Suppressor macrophage treated with lipopolysaccharide for 4 hours (primary cell): ENCODE measurements around the gene GHRL.

Experiments
- DNase-seq: peaks from one replicate; pipeline ENCODE4 v3.0.0-alpha.2; 2020

GHRL gene

DNA sequence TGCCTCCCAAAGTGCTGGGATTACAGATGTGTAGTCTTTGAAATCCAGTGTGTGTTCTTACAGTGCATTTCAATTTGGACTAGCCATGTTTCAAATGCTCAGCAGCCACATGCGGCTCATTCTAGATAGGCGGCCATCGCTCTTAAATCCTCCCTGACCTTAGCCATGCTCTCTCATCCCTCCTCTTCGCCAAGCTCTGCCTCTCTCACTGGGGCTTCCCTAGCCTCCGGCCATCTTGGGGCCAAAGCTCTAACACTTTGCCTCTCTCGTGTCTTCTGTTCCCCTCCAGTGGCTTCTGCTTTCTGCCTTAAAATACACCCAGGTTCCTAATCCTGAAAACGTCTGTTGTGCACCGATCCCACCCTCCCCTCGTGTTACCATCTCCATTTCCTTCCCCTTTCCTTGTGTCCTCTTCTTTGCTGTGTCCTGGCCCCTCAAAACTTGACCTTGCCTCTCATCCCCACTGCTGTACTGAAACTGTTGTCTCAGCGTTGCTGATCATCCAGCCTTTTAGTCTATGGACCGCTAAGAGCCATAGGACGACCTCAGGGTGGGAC lies 1.4 kb upstream of the GHRL start:
- no peak for DNase-seq

DNA sequence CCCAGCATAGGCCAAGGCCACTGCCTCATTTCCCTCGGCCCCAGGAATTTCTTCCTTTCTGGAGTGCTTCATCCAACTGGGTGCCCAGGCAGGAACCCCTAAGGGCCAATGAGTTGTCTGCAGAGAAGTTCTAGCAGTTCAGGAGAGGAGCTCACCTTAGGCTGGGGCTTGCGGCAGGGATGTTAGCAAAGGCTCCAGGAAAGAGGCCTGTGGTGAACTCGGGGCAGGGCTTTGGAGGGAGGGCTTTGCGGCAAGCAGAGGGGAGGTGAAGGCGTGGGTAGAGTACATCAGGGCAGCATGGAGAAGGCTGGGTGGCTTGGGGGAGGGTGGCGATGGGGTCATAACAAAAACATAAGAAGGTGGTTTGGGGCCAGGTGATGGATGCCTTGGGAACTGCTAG lies 1.1 kb downstream of the GHRL start:
- no peak for DNase-seq

DNA sequence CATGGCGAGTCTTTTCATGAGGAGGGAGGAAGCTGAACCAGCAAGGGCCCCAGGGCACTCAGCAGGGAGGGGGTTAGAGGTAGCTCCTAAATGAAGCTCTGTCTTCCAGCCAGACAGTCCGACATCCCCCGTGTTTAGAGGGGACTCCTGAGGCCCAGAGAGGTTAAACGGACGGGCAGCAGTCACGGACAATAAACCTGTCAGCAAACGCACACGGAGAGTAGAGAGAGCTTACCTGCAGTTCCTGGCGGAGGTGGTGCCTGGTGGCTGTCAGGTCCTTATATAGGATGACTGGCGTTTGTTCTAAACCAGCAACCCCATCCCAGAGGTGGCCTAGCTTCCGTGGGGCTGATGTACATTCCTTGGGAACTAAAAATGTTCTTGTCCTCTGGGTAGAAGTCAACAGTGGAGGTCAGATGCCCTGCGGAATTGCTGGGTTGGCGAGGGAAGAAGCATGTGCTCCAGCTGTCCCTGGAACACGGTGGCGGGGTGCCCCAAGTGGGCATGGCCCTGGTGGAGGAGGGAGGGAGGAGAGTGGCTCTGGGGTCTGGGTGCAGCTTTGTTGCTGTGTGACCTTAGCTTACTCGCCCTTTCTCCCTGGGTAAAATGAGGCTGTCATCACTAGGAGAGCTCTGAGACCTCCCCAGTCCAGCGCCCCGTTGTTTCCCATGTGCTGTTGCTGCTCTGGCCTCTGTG lies 2.1 kb downstream of the GHRL start:
- DNase-seq, result no peak

DNA sequence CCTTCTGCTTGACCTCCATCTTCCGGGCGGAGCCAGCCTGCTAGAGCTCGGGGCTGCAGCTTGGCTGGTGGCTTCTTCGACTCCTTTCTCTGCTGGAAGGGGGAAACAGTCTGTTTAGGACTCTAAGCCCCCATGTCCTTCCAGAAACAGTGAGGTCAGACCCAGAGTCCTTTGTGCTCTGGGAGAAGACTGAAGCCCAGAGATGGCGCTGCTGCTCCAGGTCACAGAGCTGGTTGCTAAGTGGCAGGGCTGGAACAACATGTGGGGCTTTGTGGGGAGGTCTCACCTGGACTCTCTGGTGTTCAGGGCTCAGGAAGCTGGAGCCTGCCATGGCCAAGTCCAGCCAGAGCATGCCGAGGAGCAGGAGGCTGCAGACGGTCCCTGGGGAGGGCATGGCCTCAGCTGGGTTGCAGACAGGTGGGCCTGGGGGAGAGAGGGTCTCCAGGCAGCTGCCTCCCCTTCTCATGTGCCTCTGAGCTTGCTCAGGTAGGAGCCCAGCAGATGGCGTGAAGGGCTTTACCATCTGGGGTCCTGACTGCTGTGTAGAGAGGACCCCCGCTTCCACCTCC lies 2.9 kb downstream of the GHRL start:
- DNase-seq, result no peak

DNA sequence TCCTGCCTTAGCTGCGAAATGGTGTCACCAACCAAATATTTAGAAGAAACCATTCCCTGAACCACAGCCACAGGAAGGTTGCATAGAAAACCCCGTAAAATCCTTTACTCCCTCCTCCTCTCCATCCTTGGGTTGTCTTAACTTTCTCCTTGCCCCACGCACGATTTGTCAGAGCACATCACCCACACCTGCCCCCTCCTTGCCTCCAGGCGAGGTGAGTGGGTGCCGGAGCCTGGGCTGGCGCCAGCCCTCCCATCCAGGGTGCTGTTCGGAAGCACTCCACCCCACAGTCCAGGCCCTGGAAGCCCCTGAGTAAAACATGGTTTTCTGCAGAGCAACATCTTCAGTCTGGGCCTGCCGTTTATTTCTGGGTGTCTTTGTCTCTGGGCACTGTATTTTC lies 3.7 kb downstream of the GHRL start:
- DNase-seq, result no peak

DNA sequence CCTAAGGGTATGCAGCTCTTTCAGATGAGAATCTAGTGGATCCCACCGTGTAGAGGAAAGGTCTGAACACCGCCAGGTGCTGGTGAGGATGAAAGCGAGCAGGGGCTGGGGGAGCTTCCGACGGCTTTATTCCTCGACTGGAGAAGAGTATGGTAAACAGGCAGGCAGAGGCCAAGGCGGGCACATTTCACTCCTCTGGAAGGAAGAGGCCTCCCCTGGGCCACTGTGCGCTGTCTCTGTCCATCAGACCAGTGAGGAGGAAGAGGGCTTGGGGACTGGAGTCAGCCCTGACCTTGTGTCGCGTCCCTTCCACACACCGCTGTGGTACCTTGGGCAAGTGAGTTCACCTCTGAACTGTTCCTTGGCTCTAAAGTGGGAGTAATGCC lies 4.2 kb downstream of the GHRL start:
- DNase-seq, result no peak

DNA sequence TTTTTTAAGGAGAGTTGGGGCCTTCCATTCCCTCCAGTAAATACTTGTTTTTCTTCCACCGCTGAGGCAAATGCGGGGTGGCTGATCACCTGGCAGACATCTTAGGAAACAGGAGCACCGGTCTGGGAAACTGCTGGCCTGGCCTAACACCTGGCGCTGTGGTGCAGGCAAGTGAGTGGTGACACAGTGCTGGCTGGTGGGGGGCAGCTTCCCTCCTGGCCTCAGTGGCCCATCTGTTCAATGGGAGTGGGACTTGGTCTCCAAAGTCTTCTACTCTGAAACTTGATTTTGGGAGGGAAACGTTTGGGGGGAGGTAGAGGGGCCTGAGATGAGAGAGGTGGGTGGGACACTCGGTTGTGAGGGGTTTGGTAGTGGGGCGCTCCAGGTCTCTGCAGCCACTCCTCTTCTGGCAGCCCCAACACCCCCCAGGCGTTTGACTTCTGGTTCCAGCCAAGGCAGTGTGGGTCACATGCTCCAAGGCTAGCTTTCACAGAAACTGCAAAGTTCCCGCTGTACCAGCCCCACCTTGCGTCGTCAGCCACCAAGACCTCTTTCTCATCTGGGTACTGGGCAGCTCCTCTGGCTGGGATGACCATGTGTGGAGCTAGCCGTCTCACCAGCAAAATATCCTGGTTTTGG lies 4.7 kb downstream of the GHRL start:
- DNase-seq, result no peak

DNA sequence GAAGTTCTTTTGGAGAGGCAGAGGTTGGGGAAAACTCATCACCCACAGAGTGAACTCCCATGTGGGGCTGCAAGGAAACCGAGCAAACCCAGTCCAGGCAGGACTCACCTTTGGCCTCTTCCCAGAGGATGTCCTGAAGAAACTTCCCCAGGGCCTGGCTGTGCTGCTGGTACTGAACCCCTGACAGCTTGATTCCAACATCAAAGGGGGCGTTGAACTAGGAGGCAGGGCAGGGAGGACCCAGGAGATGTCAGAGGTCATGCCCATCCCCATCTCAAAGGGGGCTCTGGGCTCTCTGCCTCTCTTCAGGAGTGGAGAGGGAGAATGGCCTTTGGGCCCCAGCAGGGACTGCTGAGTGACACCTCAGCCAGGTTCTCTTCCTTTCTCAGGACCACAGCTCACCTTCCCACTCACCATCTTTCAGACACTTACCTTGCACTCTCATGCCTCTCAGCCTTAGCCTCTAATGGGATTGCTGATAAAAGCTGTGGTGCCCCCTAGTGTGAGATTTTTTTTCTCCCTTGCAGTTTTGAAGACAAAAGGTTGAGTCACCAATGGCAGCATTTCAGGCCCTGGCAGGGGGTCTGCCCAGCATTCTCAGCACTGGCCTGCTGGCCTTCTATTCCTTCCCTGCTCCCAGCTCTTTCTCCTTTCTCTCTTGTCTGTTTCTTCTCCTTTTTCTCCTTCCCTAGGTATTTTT lies 6.0 kb downstream of the GHRL start:
- no peak for DNase-seq

DNA sequence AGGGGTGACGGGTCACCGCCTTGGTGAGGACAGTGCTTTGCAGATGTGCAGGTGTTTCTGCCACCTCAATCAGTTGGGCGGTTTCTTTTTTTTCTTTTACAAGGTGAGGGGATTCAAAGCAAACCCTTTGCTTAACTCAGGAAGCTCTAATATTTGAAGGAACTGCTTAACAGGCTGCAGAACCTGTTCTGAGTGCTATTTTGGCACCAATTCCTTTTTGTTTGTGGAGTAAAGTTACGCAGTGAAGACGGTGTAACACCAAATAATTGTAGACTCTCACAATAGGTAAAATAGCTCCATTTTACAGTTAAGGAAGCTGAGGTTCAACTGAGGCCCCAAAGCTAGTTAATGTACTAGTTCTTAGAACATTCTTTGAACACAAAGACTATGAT lies 6.6 kb downstream of the GHRL start:
- DNase-seq, result no peak

DNA sequence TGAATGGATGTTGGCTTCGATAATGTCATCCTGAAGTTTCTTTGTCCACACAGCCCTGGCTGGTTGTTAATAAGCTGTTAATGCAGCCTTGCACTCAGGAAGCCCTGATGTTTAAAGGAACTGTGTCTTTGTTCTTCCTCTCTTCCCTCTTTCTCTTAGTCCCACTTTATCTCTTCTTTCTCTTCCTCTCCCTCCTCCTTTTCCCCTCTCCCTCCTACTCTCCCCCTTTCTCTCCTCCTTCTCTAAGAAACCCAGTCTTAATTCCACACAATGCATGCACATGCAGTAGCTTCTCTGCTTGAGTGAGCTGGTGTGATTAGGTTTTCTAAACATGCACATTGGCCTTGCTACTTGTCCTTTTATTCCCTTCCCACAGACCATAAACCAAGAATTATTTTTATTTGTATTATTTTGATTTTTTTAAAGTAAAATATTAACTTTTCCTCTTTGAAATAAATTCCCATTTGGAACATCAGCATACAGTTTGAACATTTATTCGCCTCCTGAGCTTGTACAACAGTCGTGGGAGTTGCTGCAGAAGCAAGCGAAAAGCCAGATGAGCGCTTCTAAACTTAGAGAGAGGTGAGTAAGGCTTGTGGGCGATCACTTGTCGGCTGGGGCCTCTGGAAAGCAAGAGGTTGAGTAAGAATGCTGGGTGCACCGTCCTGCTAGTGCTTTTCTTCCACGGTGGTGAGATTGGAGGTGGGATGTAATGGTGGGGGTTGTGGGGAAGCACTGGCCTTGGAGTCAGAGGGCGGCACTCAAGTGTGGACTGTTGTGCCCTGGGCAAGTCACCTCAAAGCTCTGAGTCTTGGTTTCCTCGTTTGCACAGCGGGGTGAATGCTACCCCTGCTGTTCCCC lies 7.2 kb downstream of the GHRL start:
- DNase-seq, result no peak

DNA sequence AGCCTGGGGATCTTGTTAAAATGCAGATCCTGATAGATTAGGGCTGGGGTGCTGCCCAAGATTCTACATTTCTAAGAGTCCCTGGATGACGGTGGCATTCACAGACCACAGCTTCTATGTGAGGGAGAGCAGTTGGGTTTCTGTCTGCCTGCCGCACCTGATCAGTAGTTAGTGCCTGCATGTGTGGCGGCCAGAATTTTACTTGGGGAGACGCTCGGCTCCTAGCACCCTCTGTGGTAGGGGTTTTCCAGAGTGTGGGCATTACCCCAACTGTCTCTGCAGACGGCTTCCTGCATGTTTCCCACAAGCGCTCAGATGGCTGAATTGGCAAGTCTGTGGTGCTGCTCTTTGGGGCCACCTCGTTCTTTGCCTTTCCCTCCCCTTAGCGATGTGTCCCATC lies 8.3 kb downstream of the GHRL start:
- DNase-seq, result no peak

DNA sequence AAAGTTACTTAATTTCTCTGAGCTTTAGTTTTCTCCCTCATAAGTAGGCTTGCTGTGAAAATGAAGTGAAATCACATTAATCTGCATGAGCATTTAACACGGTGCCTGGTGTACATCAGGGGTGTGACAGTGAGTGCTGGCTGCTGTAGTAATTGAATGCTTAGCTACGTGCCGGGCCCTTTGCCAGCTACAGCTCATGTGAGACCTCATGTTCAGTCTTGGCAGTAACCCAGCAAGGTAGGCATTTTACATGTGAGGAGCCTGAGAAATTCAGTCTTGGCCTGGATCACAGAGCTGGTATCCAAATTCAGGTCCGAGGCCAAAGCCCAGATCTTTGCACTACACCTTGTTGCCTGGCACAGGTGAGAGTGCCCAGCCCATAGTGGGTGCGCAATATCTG lies 9.1 kb downstream of the GHRL start:
- no peak for DNase-seq

DNA sequence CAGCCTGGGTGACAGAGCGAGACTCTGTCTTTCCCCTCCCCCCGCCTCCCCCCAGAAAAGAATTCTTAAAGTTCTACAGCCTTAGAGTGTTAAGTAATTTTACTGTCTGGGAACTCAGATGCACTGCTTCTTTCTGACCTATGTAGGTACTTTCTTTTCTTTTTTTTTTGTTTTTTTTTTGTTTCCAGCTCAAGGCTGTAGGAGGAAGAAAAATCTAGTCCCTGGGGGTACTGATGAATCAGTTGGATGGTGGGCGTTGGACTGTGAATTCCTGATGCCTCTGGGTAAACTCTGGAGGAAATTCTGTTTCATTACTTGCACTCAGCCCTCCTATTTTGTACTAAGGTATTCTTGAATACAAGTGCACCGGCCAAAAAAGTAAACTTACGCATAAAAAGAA lies 10.8 kb downstream of the GHRL start:
- DNase-seq, result peak; percentile 24

DNA sequence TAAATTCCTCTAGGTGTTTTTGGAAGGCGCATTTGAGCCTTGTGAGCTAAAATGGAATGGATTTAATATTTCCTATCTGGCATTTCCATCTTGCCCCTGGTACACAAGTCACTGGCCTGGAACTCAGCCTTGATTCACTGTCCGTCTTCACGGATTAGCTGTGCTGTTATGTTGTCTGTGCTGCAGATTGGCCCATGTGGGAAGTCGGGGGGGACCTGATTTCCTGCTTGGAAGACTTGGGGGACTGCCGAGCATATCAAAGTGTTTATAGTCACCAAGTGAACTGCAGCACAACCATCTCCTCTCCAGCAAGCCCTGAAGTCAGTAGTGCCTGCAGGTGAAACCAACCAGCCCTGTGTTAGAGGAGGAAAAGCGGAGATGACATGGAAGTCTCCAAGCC lies 12.2 kb downstream of the GHRL start:
- no peak for DNase-seq

DNA sequence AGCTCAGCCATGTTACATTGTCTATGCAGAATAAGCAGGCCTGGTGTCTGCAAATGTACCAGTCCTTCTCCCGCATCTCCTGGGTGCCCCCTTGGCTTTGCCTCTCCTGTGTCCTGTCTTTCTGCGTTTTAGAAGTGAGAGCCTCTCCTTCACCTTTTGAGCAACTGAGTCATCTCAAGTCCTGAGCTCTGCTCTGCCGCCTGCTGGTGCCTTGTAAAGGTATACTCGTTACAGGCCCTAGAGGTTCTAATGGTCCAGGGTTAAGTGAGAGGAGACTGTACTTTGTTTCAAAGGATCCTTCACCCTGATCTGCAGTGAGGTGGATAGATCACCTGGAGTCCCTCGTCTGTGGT lies 12.6 kb downstream of the GHRL start:
- DNase-seq, result no peak

DNA sequence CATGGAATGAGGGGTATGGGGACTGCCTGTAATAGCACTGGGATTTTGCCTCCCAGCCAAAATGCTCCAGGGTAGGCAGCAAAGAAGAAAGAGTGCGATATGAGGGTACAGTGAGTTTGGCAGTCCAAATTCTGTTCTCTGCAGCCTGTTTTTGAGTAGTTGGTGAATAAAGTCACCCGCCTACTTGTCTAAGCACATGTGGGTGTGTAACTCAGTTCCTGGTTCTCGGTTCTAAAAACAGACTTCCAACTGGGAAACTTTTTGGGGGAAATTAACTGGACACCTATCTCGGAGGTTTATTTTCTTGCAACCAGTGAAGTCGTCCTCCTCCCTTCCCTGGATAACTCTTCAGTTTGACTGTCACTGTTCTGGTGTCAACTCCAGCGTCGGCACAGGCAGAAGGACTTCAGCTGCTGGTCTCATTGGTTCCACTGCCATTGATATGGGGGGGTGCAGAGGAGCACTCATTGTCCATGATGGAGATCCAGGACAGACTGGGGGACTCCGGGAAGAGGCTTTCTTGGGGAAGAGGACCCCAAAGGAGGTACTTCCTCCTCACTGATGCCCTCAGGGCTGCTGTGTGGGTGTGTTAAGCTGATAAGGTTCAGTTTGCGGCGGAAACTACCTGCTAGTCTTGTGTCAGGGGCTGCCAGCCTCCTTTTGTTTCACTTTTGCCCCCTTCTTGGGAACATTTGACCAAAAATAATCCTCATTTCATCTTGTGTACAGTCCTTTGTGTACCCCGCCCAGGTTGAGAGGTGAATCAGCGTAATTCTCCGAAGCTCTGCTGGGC lies 13.2 kb downstream of the GHRL start:
- no peak for DNase-seq

DNA sequence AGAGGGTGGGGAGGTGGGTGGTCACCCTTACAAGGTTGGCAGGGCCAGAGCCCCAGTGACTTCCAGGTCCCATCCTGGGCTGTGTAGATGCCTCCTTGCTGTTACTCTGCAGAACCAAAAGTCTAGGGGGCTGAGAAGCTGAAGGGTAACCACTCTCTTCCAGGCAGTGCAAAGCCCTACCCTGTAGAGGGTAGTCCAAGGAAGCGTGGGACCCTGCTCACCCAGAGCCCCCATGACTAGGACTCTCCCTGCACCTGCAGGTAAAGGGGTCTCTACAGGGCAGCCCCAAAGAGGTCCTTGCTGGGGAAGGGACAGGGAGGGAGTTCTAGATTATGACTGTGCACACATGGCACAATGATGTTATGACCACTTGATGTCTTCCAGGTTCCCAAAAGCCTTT lies 14.2 kb downstream of the GHRL start:
- DNase-seq, result no peak

DNA sequence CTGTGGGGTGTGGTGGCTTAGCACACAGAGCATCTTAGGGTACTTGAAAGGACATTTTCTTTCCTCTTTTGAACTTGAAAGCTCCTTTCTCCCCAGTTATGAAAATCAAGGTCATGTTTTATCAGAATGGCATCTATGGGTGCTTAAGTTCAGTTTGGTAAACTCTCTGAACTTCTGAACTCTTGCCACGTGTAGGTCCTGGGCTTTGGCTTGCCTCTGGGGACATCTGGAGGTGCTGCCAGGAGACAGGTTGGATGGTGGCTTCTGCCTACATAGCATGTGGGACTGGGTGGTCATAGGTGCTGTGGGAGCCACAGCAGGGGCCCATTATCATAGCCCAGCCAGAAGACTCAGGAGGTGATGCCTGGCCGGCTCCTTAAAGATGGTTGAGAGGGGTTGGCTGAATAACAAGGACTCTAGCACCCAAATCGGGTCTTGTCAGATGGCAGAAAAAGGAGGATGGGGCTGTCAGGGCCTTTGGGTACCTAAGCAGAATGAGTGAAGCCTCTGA lies 15.6 kb downstream of the GHRL start:
- no peak for DNase-seq

DNA sequence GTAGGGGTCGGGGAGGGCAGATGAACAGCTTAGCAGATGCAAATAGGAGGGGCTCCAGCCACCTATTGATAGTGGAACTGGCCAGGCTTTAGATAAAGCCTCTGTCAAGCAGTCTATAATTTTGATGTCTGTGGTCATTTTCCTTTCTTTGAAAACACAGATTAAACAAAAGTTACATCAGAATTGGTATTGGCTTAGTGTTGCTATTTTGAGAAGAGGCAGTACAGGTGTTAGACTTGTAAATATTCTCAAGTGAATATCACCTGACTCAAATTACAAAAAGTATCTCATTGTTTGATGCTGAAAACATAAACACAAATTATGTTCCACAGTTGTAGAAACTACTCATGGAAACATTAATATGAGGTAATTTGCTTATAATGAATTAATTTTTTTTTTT lies 18.1 kb downstream of the GHRL start:
- DNase-seq, result no peak

DNA sequence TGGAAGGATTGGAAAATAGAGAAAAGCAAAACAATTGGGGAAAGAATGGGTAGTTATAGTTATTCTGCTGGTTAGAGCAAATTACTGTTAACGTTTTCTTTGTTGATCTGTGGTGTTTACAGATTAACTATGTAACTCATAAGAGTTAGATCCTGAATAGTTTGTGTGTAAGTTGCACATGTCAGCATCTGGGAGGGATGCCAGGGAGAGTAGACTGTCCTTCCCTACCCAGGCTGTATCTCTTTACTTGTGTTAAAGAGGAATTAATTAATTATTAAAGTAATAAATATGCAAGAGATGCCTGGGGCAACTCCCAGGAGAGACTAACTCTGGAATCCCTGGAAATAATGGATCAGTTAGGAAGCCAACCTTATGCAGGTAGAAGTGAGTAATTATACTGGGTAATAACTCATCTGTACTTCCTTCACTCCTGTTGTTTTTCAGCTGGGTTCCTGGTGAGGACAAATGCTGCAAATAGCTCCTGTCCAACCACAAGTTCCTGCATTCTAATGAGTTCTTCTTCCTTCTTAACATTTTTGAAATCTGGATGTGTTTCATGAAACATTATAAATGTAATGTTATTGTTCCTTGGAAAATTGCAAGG lies 18.9 kb downstream of the GHRL start:
- DNase-seq, result no peak

DNA sequence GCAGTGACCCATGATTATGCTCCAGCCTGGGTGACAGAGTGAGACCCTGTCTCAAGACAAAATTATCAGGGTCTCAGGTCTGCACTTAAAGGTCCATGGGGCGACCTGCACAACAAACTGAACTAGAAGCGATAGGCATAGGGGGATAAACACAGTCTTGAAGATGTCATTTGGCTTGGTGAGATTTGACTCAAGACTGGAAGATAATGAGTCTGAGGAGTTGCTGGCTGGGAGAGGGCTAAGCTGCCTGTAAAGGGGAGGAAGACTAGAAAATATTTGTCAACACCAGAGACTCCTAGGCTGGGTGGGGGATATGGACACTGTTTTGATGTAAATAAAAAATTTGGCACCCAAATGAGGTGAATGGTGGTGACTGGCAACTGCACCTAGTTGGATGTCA lies 19.8 kb downstream of the GHRL start:
- DNase-seq, result no peak
